ENCODE measurements around the gene RALGAPB. TPM values are rescaled to one million over a fixed set of nuclear protein-coding genes. Genes with fewer than 3 reads are reported as not detected.

RALGAPB gene
- total and polyA plus RNA-seq, 2 of the 13 experiments (the other 11 are each of a cell fraction or from before 2014, with no cell fraction given) = 17.6 to 30.6 TPM

DNA sequence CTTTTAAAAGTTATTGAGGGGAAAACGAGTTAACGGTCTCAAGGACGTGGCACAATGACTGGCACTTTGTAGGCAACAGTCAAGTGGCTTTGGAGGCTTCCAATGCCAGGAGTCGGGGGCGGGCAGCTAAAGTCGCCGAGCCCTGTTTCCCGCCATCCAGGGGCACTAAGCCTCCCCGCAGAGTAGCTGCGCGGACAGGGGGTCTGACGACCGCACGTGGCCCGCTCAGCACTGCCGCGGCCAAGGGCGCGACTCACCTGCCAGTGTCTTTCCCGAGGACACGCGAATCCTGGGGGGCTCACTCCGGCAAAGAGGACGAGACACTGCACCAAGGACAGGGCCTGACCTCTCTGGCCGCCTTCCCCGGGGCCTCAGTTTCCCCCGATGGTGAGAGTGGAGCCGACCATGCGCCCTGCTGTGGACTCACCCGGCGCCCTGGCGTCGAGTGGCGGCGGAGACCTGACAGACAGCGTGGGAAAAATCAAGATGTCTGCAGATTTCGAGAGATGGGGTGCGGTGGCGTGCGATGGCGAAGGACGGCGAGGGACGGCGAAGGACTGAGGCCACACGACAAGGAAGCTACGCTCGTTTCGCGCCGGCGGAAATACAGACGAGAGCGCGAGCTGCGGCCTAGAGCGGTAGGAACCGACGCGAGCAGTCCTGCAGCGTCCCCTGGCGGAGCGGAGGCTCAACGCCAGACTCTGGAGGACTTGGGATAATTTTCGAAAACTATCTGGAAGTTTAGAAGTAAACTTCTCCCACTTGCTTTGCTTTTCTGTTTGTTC lies 37.7 kb upstream of the RALGAPB start, which contains the start of gene SNHG17 (continued):
- peak; percentile 98 for TF ChIP-seq AGO2 (optimal IDR thresholded peaks at IDR 0.05; ENCODE audit: low read depth, low read length)
- TF ChIP-seq, protein P1, sequence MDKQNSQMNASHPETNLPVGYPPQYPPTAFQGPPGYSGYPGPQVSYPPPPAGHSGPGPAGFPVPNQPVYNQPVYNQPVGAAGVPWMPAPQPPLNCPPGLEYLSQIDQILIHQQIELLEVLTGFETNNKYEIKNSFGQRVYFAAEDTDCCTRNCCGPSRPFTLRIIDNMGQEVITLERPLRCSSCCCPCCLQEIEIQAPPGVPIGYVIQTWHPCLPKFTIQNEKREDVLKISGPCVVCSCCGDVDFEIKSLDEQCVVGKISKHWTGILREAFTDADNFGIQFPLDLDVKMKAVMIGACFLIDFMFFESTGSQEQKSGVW (CRISPR knock-in tag; IDR thresholded peaks at IDR 0.05; ENCODE audit: borderline replicate concordance) = peak; percentile 89
- TF ChIP-seq SIX4 (CRISPR knock-in tag; IDR thresholded peaks at IDR 0.05) = peak; percentile 91
- TF ChIP-seq, protein P2, sequence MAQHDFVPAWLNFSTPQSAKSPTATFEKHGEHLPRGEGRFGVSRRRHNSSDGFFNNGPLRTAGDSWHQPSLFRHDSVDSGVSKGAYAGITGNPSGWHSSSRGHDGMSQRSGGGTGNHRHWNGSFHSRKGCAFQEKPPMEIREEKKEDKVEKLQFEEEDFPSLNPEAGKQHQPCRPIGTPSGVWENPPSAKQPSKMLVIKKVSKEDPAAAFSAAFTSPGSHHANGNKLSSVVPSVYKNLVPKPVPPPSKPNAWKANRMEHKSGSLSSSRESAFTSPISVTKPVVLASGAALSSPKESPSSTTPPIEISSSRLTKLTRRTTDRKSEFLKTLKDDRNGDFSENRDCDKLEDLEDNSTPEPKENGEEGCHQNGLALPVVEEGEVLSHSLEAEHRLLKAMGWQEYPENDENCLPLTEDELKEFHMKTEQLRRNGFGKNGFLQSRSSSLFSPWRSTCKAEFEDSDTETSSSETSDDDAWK (CRISPR knock-in tag; IDR thresholded peaks at IDR 0.05) = no peak
- peak; percentile 91 for TF ChIP-seq ZBTB1 (CRISPR knock-in tag; IDR thresholded peaks at IDR 0.05; ENCODE audit: borderline replicate concordance)
- TF ChIP-seq NFE2 (CRISPR knock-in tag; IDR thresholded peaks at IDR 0.05) = peak; percentile 65
- TF ChIP-seq, protein P3, sequence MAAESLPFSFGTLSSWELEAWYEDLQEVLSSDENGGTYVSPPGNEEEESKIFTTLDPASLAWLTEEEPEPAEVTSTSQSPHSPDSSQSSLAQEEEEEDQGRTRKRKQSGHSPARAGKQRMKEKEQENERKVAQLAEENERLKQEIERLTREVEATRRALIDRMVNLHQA (CRISPR knock-in tag; IDR thresholded peaks at IDR 0.05) = peak; percentile 83; the same call in 1 of the 2 replicates
- TF ChIP-seq IKZF4 (CRISPR knock-in tag; IDR thresholded peaks at IDR 0.05; ENCODE audit: borderline replicate concordance, low read depth, not compliant biosample characterization) = peak; percentile 99
- TF ChIP-seq ZNF776 (CRISPR knock-in tag; IDR thresholded peaks at IDR 0.05) = peak; percentile 98
- TF ChIP-seq ZNF703 (CRISPR knock-in tag; IDR thresholded peaks at IDR 0.05; ENCODE audit: borderline replicate concordance) = peak; percentile 93; the same call in 1 of the 2 replicates
- peak; percentile 99 for TF ChIP-seq ZNF792 (CRISPR knock-in tag; IDR thresholded peaks at IDR 0.05)
- TF ChIP-seq, protein P4, sequence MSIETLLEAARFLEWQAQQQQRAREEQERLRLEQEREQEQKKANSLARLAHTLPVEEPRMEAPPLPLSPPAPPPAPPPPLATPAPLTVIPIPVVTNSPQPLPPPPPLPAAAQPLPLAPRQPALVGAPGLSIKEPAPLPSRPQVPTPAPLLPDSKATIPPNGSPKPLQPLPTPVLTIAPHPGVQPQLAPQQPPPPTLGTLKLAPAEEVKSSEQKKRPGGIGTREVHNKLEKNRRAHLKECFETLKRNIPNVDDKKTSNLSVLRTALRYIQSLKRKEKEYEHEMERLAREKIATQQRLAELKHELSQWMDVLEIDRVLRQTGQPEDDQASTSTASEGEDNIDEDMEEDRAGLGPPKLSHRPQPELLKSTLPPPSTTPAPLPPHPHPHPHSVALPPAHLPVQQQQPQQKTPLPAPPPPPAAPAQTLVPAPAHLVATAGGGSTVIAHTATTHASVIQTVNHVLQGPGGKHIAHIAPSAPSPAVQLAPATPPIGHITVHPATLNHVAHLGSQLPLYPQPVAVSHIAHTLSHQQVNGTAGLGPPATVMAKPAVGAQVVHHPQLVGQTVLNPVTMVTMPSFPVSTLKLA (IDR thresholded peaks at IDR 0.05) = peak; percentile 63
- TF ChIP-seq, protein P5, sequence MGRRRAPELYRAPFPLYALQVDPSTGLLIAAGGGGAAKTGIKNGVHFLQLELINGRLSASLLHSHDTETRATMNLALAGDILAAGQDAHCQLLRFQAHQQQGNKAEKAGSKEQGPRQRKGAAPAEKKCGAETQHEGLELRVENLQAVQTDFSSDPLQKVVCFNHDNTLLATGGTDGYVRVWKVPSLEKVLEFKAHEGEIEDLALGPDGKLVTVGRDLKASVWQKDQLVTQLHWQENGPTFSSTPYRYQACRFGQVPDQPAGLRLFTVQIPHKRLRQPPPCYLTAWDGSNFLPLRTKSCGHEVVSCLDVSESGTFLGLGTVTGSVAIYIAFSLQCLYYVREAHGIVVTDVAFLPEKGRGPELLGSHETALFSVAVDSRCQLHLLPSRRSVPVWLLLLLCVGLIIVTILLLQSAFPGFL (CRISPR knock-in tag; IDR thresholded peaks at IDR 0.05) = no peak; the same call in 1 of the 2 replicates
- TF ChIP-seq CHD2 (IDR thresholded peaks at IDR 0.05; ENCODE audit: low read depth, low read length) = peak; percentile 62
- TF ChIP-seq SATB2 (CRISPR knock-in tag; IDR thresholded peaks at IDR 0.05) = peak; percentile 98
- TF ChIP-seq, protein P6, sequence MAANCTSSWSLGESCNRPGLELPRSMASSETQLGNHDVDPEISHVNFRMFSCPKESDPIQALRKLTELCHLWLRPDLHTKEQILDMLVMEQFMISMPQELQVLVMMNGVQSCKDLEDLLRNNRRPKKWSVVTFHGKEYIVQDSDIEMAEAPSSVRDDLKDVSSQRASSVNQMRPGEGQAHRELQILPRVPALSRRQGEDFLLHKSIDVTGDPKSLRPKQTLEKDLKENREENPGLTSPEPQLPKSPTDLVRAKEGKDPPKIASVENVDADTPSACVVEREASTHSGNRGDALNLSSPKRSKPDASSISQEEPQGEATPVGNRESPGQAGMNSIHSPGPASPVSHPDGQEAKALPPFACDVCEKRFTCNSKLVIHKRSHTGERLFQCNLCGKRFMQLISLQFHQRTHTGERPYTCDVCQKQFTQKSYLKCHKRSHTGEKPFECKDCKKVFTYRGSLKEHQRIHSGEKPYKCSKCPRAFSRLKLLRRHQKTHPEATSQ (CRISPR knock-in tag; IDR thresholded peaks at IDR 0.05; ENCODE audit: borderline replicate concordance) = peak; percentile 100
- peak; percentile 71 for TF ChIP-seq FOSL1 (CRISPR knock-in tag; IDR thresholded peaks at IDR 0.05; ENCODE audit: borderline replicate concordance)
- TF ChIP-seq, protein P7, sequence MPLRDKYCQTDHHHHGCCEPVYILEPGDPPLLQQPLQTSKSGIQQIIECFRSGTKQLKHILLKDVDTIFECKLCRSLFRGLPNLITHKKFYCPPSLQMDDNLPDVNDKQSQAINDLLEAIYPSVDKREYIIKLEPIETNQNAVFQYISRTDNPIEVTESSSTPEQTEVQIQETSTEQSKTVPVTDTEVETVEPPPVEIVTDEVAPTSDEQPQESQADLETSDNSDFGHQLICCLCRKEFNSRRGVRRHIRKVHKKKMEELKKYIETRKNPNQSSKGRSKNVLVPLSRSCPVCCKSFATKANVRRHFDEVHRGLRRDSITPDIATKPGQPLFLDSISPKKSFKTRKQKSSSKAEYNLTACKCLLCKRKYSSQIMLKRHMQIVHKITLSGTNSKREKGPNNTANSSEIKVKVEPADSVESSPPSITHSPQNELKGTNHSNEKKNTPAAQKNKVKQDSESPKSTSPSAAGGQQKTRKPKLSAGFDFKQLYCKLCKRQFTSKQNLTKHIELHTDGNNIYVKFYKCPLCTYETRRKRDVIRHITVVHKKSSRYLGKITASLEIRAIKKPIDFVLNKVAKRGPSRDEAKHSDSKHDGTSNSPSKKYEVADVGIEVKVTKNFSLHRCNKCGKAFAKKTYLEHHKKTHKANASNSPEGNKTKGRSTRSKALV (CRISPR knock-in tag; IDR thresholded peaks at IDR 0.05) = peak; percentile 98
- peak; percentile 89 for TF ChIP-seq SOX5 (CRISPR knock-in tag; IDR thresholded peaks at IDR 0.05; ENCODE audit: borderline replicate concordance)
- peak; percentile 54; the same call in 1 of the 2 replicates for TF ChIP-seq SMAD9 (CRISPR knock-in tag; IDR thresholded peaks at IDR 0.05)
